OCI-LY1 (cell line): Measurements from ENCODE around the gene EP300.
A peak's percentile ranks its signal among the peaks of the same experiment; 100 is the strongest.
"Not testable (repeated sequence)": the region's sequence is repeated elsewhere in the genome, so short reads cannot be mapped to it uniquely, and the experiment has no call there.

ENCODE experiments used
- H2AFZ ChIP-seq: fragments of 200-600 bp; sonication (generic), shearing (Covaris generic); 2 replicates; pipeline ENCODE4 v1.6.0; 2014; ENCODE audit warnings: antibody characterized with exemption, mild to moderate bottlenecking, low read length
- H3F3A ChIP-seq: fragments of 200-600 bp; sonication (generic), shearing (Covaris generic); 2 replicates; pipeline ENCODE4 v1.6.0; 2014; ENCODE audit warnings: mild to moderate bottlenecking, antibody characterized with exemption, low read length, moderate library complexity; ENCODE audit not compliant: insufficient read depth
- H3K27ac ChIP-seq: fragments of 200-600 bp; sonication (generic); 2 replicates; pipeline ENCODE4 v1.5.1; 2014; ENCODE audit warnings: low read length, mixed run types, mild to moderate bottlenecking, low read depth; ENCODE audit not compliant: poor library complexity, severe bottlenecking
- H3K27me3 ChIP-seq: fragments of 200-600 bp; sonication (generic); 2 replicates; pipeline ENCODE4 v1.6.0; 2014; ENCODE audit warnings: antibody characterized with exemption, mild to moderate bottlenecking, low read length, moderate library complexity; ENCODE audit not compliant: insufficient read depth
- H3K36me3 ChIP-seq: fragments of 200-600 bp; sonication (generic); 2 replicates; pipeline ENCODE4 v1.6.1; 2014; ENCODE audit warnings: mild to moderate bottlenecking, antibody characterized with exemption, low read length, moderate library complexity, mixed read lengths; ENCODE audit not compliant: insufficient read depth
- H3K4me1 ChIP-seq: fragments of 200-600 bp; sonication (generic); 2 replicates; pipeline ENCODE4 v1.5.1; 2014; ENCODE audit warnings: mild to moderate bottlenecking, low read length, moderate library complexity; ENCODE audit not compliant: insufficient read depth, severe bottlenecking
- H3K4me2 ChIP-seq: fragments of 200-600 bp; sonication (generic), shearing (Covaris generic); 2 replicates; pipeline ENCODE4 v1.6.1; 2014; ENCODE audit warnings: low read length
- H3K4me3 ChIP-seq: fragments of 200-600 bp; sonication (generic); 2 replicates; pipeline ENCODE4 v1.5.1; 2014; ENCODE audit warnings: low read length, low read depth, mild to moderate bottlenecking, mixed read lengths; ENCODE audit not compliant: poor library complexity, severe bottlenecking
- H3K79me2 ChIP-seq: fragments of 200-600 bp; shearing (Covaris generic); 2 replicates; pipeline ENCODE4 v1.6.1; 2016; ENCODE audit warnings: mixed run types, low read length, mixed read lengths; ENCODE audit not compliant: insufficient read depth
- H3K9ac ChIP-seq: fragments of 200-600 bp; sonication (generic), shearing (Covaris generic); 2 replicates; pipeline ENCODE4 v1.6.1; 2014; ENCODE audit warnings: mild to moderate bottlenecking, low read length, mixed read lengths
- H3K9me2 ChIP-seq: fragments of 200-600 bp; sonication (generic), shearing (Covaris generic); 2 replicates; pipeline ENCODE4 v1.6.1; 2014; ENCODE audit warnings: low read depth, mild to moderate bottlenecking, low read length, mixed read lengths
- H3K9me3 ChIP-seq: fragments of 200-600 bp; shearing (Covaris generic); 2 replicates; pipeline ENCODE4 v1.6.1; 2014; ENCODE audit warnings: low read length, mixed read lengths
- H4K20me1 ChIP-seq: fragments of 200-600 bp; sonication (generic), shearing (Covaris generic); 2 replicates; pipeline ENCODE4 v1.6.0; 2016; ENCODE audit warnings: mild to moderate bottlenecking, low read length; ENCODE audit not compliant: insufficient read depth
- CTCF ChIP-seq: fragments of 200-600 bp; sonication (generic), shearing (Covaris generic); IDR thresholded peaks from 2 replicates; pipeline ENCODE4 v1.5.1; 2017; ENCODE audit warnings: mild to moderate bottlenecking, antibody characterized with exemption, low read length, moderate library complexity, mixed read lengths
- EZH2 ChIP-seq: fragments of 200-600 bp; sonication (generic), shearing (Covaris generic); IDR thresholded peaks from 2 replicates; pipeline ENCODE4 v1.8.0; 2017; ENCODE audit warnings: borderline replicate concordance, mixed run types, mild to moderate bottlenecking, antibody characterized with exemption, low read length, moderate library complexity, mixed read lengths

EP300 gene

DNA sequence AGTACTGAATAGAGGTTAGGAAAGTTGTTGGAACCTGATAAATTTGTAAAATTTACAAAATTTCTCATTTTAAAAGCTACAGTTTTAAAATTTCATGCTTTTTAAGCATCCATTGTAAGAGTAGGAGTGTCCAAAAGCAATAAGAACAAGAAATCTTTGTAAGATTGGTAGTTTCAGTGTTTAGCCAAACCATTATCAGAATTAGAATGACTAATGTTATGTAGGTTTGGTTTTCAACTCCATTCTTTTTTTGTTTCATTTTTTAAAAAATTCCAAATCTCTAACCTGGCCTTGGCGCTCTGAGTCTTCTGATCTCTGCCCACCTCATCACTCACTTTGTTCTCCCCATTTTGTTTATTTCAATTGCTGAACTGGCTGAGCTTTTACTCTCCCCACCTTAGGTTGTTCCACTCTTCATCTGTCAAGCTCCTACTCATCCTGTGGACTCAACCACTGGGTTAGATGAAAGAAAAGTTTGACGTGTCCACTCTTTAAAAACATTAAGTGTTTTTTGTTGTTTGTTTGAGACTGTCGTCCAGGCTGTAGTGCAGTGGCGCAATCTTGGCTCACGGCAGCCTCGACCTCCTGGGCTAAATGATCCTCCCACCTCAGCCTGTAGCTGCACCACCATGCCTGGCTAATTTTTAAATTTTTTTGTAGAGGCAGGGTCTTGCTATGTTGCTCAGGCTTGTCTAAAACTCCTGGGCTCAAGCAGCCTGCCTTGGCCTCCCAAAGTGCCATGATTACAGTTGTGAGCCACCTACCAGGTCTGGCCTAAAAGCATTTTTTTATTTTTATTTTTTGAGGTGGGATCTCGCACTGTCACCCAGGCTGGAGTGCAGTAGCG, 14.0 kb downstream of the EP300 start:
- Histone ChIP-seq H3K79me2 (peaks cover 94% of the 10 kb centered on the region), H3K36me3 (peaks cover 58% of the 10 kb centered on the region), H3F3A (no peaks in the 10 kb centered on the region), H3K27me3 (no peaks in the 10 kb centered on the region), H3K9me3 (no peaks in the 10 kb centered on the region), H2AFZ (no peak overlapping the region), H3K4me2 (no peak overlapping the region), H4K20me1 (no peaks in the 10 kb centered on the region; the same call in 1 of the 2 replicates), H3K4me3 (no peak overlapping the region), H3K4me1 (no peaks in the 10 kb centered on the region), H3K9ac (no peak overlapping the region), H3K27ac (peak overlapping the region; percentile 6), H3K9me2 (no peaks in the 10 kb centered on the region)
- TF ChIP-seq CTCF (no peak), EZH2 (no peak)

- not testable (repeated sequence) for H3K9ac ChIP-seq, H4K20me1 ChIP-seq, H2AFZ ChIP-seq, H3K4me1 ChIP-seq, H3K9me2 ChIP-seq, H3K27ac ChIP-seq, H3K9me3 ChIP-seq, H3K4me3 ChIP-seq, H3K27me3 ChIP-seq, H3K4me2 ChIP-seq, H3F3A ChIP-seq
- Histone ChIP-seq H3K79me2 (peaks cover 92% of the 10 kb centered on the region), H3K36me3 (peaks cover 56% of the 10 kb centered on the region)
Observed at GRCh38 chr22:41106969-41107325, 14.6 kb downstream of the EP300 start.

DNA sequence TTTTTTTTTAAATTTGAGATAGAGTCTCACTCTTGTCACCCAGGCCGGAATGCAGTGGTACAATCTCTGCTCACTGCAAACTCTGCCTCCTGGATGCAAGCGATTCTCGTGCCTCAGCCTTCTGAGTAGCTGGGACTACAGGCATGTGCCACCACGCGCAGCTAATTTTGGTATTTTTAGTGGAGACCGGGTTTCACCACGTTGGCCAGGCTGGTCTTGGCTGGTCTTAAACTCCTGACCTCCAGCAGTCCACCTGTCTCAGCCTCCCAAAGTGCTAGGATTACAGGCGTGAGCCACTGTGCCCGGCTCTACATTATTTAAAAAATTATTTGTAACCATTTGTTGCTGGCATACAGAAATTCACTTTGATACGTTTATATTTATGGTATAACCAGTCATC, 18.6 kb downstream of the EP300 start:
- Histone ChIP-seq H3F3A (no peaks in the 10 kb centered on the region), H2AFZ (no peak overlapping the region), H3K9me3 (no peaks in the 10 kb centered on the region), H3K27ac (no peak overlapping the region), H3K9me2 (no peaks in the 10 kb centered on the region), H3K9ac (no peak overlapping the region), H3K36me3 (peaks cover 64% of the 10 kb centered on the region), H4K20me1 (no peaks in the 10 kb centered on the region; the same call in 1 of the 2 replicates), H3K4me2 (no peak overlapping the region), H3K27me3 (no peaks in the 10 kb centered on the region), H3K79me2 (peaks cover 93% of the 10 kb centered on the region), H3K4me3 (no peak overlapping the region), H3K4me1 (no peaks in the 10 kb centered on the region)
- TF ChIP-seq CTCF (no peak), EZH2 (no peak)

DNA sequence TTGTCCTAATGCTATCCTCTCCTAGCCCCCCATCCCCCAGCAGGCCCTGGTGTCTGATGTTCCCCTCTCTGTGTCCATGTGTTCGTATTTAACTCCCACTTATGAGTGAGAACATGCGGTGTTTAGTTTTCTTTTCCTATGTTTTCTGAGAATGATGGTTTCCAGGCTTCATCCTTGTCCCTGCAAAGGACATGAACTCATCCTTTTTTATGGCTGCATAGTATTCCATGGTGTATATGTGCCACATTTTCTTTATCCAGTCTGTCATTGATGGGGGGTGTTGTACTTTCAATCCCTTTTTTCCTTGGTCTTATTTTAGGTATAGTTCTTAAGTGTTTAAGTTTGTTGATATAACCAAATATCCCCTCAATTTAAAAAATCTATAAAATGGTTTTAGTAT, 23.9 kb downstream of the EP300 start:
- no peaks in the 10 kb centered on the region for H3K9me2 ChIP-seq
- TF ChIP-seq EZH2 (no peak), CTCF (no peak)
- H3K4me3 ChIP-seq = no peak overlapping the region
- H2AFZ ChIP-seq = no peak overlapping the region
- H3K27ac ChIP-seq = no peak overlapping the region
- H3K4me1 ChIP-seq = no peaks in the 10 kb centered on the region
- no peaks in the 10 kb centered on the region for H3F3A ChIP-seq
- no peak overlapping the region for H3K9ac ChIP-seq
- peaks cover 76% of the 10 kb centered on the region for H3K36me3 ChIP-seq
- H3K79me2 ChIP-seq = peaks cover 75% of the 10 kb centered on the region
- no peak overlapping the region for H3K4me2 ChIP-seq
- H3K9me3 ChIP-seq = no peaks in the 10 kb centered on the region
- no peaks in the 10 kb centered on the region for H4K20me1 ChIP-seq
- no peaks in the 10 kb centered on the region for H3K27me3 ChIP-seq
